GM19372 (cell line): ENCODE results near the gene TTYH1.
"Not testable (repeated sequence)": the region's sequence is repeated elsewhere in the genome, so short reads cannot be mapped to it uniquely, and the experiment has no call there.

Experiments
- ATAC-seq: cut with Tn5 transposase; IDR thresholded peaks from one replicate; pipeline ENCODE4 v1.9.1; 2021; ENCODE audit warnings: mild to moderate bottlenecking, low read depth, moderate library complexity; ENCODE audit not compliant: unreplicated experiment

Gene TTYH1

GRCh38 chr19:54457773-54458647 lies 42.7 kb downstream of the TTYH1 start:
- ATAC-seq, result no peak

GRCh38 chr19:54458648-54459281 lies 43.5 kb downstream of the TTYH1 start:
- no peak for ATAC-seq

- ATAC-seq, result no peak
These were observed 44.3 kb downstream of the TTYH1 start for GRCh38 chr19:54459282-54460229.

GRCh38 chr19:54460230-54461005 lies 45.2 kb downstream of the TTYH1 start:
- ATAC-seq, result no peak

DNA sequence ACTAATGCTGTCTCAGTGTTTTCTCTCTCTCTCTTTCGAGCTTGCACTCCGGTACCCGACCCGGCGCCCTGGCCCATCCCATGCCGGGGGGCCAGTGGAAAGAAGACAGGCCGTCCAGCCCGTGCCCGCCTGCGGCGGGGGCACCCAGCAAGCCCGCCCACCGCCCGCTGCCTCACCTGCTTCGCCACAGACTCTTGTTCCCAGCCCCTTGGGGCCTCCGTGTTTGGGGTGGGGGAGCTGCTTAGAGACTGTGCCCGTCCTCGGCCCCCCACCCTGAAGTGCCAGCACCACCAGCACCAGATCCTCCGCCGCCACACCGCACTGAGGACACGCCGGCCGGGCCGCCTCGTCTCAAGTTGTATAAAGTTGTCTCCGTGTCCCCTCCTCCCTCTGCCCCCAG lies 45.9 kb downstream of the TTYH1 start:
- ATAC-seq, result no peak

DNA sequence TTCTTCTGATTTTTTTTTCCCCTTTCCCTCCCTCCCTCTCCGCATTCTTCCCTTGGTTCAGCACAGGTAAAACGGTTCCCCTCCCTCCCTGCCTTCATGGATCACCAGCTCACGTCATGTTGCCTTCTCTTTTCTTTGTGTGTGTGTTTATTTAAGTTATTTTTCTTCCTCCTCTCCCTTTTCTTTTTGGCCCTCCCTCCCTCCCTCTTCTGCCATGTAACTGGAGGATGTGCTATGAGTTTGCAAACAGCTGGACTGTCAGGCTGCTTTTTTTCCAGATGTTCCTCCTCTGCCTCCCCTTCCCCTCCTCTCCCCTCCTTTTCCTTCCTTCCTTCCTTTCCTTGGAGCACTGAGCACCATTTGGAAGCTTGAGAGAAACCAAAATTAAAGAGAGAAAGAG lies 46.3 kb downstream of the TTYH1 start:
- no peak for ATAC-seq

DNA sequence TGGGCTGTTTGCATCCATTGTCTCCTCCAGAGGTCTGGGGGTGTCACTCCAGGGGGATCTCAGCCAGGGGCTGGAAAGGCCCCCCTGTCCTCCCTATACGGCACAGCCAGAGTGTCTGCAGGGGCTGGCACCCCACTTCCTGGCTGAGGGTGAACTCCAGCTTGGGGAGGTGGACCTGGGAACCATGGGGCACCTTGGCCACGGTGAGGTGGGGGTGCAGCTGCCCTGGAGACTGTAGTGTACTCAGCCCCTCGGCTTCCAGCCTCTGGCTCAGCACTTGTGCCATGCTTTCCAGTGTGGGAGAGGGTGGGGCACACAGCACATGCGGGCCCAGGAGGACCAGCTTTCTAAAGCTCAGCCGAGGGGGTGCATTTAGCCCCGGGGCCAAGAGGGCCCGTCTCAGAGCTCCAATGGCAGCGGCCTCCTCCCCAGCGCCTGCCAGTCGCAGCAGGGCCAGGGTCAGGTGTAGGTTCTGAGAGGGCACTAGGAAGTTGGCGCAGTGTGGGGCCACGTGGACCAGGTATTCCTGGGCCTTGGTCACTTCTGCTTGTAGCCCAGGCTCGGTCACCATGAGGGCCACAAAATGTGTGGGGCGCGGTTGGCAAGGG lies 46.9 kb downstream of the TTYH1 start:
- no peak for ATAC-seq

GRCh38 chr19:54462655-54463530 lies 47.6 kb downstream of the TTYH1 start:
- peak; percentile 4 for ATAC-seq

- peak; percentile 49 for ATAC-seq
These were observed 48.3 kb downstream of the TTYH1 start, which contains the start of gene LENG9 for GRCh38 chr19:54463531-54464043. TSS of gene LENG9 (minus strand) at chr19:54463778. CDS start at chr19:54463526, 252 bp downstream.

DNA sequence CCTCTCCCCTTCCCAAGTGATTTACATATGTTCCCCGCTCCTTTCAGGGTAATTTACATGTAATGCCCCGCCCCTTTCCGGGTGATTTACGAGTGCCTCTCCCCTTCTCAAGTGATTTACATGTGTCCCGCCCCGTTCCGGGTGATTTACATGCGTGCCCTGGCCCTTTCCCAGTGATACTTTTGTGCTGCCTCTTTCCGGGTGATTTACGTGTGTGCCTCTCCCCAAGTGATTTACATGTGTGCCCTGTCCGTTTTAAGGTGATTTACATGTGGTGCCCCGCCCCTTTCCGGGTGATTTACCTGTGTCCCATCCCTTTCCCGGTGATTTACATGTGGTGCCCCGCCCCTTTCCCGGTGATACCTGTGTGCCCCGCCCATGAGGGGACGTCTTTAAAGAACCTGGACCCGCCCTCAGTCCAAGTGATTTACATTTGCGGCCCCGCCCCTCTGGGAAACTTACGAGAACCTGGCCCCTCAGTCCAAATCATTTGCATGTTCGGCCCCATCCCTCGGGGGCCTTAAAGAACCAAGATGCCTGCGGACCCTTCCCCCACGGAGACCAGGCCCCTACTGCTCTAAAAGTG lies 48.9 kb downstream of the TTYH1 start:
- peak; percentile 39 for ATAC-seq

DNA sequence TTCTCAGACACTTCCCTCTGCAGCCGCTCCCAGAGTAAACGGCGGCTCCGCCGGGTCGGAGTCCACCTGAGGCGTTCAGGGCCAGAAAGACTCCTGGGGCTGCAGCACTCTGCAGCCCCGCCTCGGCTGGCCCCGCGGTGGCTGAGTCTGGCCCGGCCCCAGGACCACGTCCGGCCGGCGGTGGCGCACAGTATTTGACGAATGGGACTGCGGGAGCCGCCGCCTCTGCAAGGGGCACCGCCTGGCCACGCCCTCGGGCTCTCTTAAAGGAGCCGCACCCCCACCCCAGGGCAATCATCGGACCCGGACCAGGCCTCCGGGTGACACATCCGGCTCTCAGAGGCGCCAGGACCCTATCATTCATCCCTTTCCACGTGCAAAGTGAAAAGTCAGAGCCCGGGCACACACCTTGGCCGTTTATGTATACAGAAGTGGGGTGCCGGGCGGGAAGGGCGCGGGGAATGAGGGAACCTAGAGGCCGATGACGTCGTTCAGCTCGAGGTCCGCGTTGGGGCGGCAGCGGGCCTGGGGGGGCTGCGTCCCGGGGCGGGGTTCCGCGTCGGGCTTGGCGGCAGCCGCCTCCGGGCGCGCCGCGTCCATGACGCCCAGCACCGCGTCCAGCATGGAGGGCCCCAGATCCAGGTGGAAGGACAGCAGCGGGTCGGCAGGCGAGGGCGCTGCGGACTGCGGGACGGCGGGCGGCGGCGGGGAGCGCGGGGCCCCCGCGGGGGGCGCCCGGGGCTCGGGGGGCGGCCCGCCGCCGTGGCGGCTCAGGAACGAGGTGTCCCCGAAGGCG lies 49.6 kb downstream of the TTYH1 start:
- peak; percentile 40 for ATAC-seq

GRCh38 chr19:54465426-54466109 lies 50.3 kb downstream of the TTYH1 start:
- ATAC-seq, result no peak

DNA sequence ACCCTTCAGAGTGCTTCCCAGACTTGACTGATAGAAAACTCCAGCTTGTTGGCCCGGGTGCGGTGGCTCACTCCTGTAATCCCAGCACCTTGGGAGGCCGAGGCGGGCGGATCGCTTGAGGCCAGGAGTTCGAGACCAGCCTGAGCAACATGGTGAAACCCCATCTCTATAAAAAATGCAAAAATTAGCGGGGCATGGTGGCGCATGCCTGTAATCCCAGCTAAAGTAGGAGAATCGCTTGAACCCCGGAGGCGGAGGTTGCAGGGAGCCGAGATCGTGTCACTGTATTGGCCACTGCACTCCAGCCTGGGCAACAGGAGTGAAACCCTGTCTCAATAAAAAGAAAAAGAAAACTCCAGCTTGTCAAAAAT lies 50.8 kb downstream of the TTYH1 start:
- ATAC-seq, result not testable (repeated sequence)

DNA sequence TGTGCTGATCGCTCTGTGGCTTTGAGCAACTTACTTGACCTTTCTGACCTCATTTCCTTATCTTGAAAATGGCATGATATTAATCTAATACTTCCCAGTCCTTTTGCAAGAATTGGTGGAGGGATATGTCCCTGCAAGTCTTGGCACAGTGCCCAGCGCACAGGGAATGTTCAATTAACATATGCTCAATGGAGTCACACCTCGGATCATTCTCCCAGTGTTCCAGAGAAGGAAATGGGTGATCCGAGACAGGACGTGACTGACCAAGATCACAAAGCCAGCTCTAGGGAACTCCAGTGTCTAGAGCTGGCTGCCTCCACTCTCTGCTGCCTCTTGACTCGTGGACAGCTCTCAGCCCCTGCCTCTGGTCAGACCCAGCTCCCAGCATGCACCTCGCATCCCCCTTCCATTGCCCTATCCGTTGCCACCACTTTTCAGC lies 54.3 kb downstream of the TTYH1 start:
- ATAC-seq, result no peak

DNA sequence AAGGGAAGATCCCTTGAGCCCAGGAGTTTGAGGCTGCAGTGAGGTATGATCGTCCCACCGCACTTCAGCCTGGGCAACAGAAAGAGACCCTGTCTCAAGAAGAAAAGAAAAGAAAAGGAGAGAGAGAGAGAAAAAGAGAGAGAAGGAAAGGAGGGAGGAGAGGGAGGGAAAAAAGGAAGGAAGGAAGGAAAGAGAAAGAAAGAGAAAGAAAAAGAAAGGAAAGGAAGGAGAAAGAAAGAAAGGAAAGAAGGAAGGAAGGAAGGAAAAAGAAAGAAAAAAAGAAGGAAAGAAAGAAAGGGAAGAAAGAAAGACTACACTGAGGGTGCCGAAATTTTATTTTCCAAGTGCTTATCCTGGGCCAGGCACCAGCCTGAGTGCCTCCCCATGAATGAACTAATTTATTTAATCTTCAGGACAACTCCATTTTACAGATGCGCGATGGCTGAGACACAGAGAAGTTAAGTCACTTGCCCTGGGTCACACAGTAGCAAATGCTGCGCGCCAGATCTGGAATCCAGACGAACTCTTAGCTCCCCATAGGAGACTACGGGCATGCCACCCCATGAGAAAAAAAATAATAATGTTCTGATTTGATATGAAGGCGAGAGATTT lies 55.1 kb downstream of the TTYH1 start:
- no peak for ATAC-seq
